NCI-H2196 treated with DMSO at 0.1 percent for 48 hours (cell line): ENCODE data around the gene PRKCH.
A peak's percentile ranks its signal among the peaks of the same experiment; 100 is the strongest.
"Not testable (repeated sequence)": the region's sequence is repeated elsewhere in the genome, so short reads cannot be mapped to it uniquely, and the experiment has no call there.

Experiments used
- DNase-seq: peaks from one replicate; lab custom pipeline; 2025; ENCODE audit not compliant: unreplicated experiment; lab: John Stamatoyannopoulos, UW

The PRKCH gene

DNA sequence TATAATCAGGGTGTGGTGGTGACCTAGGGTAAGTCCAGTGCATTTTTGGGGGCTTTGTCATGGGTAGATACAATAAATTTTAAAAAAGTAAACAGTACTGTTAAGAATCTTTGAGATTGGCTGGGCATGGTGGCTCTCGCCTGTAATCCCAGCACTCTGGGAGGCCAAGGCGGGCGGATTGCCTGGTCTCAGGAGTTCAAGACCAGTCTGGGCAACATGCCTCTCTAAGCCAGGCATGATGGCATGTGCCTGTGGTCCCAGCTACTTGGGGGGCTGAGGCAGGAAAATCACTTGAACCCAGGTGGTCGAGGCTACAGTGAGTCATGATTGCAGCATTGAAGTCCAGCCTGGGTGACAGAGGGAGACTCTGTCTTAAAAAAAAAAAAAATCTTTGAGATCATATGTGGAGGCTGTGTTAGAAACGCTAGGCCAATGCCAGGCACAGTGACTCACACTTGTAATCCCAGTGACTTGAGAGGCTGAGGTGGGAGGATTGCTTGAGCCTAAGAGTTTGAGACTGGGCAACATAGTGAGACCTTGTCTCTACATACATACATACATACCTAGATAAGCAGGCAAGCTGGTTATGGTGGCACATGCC, 67.7 kb downstream of the PRKCH start:
- no peak for DNase-seq

DNA sequence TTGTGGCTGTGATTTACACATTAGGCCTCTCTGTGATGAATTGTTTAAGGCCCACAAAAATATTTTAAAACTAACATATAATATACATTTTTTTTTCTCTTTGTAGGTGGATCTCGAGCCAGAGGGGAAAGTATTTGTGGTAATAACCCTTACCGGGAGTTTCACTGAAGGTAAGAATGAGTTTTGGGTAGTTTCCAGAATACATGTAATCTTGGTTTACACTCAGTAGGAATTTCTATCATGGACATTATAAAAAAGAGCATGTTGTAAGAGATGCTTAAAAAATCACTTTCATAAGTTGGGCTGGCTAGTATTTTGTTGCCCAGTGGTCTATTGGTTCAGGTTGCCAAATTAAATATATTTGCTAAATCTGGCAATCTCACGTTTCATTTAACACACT, 69.7 kb downstream of the PRKCH start:
- DNase-seq, result no peak

- no peak for DNase-seq
Measured at GRCh38 chr14:61392297-61392696, 70.9 kb downstream of the PRKCH start.

DNA sequence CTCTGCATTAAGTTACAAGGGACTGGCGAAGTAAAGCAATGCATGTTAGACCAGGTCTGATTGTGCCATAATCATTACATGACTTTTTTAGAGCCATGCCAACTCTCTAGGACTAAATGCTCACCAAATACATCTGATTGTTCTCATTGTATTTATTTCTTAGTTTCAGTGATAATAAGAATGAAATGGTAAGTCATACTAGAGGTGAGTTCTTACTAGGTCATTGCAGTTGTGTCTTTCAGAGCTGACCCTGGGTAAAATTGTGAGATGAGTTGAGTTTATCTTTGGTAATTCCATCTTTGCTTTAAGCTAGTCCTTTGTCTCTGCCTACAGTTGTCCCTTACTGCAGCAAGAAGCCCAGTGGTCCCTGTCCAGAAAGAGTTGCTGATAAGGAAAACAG, 73.2 kb downstream of the PRKCH start:
- no peak for DNase-seq

DNA sequence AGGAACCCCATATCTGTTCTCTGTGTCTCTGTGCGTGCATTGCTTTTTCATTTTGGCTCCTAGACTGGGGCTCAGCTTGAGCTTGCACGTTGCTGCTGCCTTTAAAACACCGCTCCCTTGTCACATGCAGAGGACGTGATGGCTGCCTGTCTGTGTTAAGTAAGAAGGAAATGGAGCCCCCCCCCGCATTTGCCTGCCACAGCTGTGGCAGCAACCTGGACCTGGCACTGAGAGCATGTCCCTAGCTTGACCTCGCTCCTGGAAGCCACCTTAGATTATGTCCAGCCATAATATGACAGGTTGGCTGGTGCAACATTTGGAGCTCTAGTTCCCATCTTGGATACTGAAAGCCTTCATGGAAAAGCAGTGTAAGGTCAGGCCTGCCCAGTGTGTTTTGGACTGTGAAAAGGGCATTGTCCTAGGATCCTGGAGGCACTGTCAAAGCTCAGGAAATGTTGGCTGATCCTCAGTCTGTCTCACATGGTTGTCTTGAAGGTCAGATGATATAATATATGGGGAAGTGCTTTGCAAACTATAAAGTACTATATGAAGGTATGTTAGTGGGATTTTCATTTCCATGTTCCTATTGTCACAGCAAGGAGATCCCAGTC, 73.8 kb downstream of the PRKCH start:
- no peak for DNase-seq

DNA sequence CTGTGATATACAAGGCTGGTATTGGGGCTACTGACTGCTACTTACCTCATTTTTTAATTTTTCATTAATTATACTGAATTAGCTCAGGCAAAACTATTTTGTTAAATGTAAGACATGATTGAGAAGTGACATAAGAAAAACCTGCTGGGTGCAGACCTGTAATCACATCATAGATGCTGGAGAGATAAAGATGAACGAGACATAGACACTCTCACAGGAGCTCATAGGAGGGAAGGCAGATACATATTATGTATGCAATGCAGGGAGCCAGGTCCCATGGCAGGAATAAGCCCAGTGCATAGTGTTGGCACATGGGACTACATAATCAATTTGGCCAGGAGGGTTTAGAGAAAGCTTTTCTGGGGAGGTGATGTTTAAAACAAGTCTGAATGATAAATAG, 74.9 kb downstream of the PRKCH start:
- no peak for DNase-seq

DNA sequence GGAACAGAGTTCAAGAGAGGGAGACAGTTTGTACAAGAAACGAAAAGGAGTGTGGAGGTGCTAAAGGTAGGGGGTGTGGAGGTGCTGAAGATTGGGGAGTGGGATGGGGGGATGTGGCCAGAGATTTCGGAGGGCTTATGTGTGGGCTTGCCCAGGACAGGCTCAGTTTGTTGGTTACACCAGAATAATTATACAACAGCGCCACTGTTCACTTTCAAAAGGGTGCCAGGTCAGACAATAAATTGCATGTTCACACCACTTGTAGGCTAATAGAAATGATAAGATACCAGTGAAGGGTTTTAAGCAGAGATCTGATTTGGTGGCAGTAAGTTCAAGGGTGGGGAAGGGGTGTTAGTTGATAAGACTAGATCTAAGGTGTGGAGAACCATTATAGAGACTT, 75.3 kb downstream of the PRKCH start:
- no peak for DNase-seq

- DNase-seq, result no peak
Measured at GRCh38 chr14:61397615-61398014, 76.2 kb downstream of the PRKCH start.

DNA sequence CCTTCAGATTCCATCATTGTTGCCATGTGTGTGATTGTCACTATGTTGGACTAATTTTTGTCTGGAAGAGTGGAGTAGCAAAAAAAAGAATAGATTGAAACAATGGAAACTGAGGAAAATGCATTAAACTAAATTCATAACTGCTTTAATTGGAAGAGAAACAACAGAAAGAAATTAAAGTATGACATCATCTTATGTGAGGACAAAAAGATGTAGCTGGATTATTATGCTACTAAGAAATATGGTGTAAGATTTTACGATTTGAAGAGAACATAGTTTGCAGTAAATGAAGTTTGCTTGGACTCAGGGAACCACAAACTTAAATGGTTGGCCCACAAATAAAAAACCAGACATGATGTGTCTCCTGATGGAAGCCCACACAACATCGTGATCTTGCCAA, 76.8 kb downstream of the PRKCH start:
- no peak for DNase-seq

DNA sequence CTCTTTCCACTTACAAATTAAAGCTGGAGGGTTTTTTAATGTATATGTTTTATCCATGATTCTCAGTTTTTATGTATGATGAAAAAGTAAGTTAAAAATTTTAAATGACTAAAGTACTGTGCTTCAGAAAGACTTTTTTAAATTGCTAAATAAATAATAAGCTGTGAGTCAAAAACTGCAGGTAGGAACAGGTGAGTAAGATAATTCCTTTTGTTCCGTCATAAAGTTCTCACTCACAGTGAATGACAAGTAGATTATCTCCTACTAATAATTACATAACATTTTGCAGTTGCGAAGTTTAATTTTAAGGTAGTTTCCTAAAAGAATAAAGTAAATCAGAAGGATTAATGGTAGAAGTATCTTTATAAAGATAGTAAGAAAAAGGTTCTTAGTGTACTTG, 78.0 kb downstream of the PRKCH start:
- no peak for DNase-seq

DNA sequence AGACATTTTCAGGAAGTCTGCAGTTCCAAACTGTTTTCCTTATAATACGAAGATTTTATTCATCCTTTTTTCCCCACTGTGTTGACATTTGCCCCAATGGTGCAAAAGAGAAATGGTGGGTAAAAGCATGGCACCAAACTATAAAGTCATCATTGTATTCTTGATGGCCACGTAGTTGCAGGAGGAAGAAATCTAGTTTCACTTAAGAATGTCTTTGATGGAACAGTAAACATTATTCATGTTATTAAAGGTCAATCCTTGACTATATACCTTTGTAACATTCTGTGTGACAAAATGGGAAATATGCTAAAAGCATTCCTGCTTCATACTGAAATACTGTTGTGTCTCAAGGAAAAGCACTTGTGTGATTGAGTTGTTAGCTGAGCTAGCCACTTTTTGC, 80.1 kb downstream of the PRKCH start:
- no peak for DNase-seq

DNA sequence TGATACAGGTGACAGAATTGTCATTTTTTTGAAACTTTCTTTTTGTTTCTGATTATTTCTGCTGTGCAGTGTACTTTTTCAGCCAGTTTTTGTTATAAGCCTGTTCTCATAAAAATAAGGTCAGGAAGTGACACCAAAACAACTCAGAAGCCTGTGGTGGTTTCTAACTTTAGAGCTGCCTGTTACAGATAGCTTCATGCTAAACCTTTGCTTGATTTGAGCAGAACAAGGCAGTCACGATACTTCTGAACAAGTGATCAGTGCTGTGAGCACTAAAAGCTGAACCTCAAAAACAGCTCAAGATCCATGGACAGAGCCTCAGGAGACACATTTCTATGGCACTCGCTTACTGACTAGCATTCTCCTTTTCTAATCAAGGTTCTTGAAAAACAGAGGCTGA, 82.0 kb downstream of the PRKCH start:
- no peak for DNase-seq

- DNase-seq, result no peak
Measured at GRCh38 chr14:61404637-61405036, 83.3 kb downstream of the PRKCH start.

DNA sequence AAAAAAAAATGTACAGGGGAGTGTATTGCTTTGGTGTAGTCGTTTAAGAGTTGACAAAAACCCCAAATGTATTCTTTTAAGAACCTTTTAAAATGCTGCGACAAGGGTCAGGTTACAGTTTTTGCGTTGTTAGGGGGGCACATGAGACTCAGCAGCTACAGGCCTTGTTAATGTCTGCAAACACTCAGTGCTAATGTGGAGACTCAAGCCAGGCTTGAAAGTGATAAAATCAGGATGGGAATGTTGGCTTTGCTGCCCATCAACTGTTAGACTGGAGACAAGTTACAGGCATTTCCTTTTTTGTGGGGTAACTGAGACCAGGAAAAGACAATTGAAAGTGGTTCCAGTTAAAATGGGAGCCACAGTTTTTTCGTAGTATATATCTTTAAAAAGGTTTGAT, 84.8 kb downstream of the PRKCH start:
- no peak for DNase-seq

- DNase-seq, result no peak
Measured at GRCh38 chr14:61406675-61407074, 85.3 kb downstream of the PRKCH start.

DNA sequence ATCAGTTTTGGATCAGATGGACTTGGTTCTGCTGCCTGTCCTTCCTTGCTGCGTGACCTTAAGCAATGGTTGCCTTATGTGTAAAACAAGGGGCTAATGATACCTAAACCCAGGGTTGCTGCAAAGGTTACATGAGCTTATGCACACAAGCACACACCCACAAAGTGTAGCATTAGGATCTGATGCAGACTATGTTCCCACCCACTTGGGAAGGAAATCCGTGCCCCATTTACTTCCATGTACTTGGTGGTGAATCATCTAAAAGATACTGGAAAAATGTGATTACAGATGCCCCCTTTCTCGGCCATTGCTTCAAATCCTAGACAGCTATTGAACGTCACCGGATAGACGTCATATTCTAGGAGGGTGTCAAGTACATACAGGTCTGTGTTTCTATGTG, 87.1 kb downstream of the PRKCH start:
- no peak for DNase-seq

DNA sequence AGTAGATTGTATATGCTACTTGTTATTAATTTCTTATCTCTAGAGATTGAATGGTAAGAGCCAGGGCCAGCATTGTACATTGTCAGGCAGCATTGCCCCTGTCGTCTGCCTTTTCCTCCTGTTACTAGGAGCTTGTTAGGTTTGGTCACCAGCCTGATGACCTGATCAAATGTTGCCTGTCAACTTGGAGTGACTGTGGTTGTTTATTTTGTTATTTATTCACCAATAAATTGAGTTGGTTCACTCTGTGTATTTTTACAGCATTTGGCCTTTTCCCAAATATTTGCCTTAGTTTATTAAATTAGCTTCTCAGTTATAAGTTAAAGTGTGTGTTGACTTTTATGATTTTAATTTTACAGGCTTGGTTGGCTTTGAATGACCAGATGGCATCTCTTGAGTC, 88.4 kb downstream of the PRKCH start:
- peak; percentile 33 for DNase-seq

DNA sequence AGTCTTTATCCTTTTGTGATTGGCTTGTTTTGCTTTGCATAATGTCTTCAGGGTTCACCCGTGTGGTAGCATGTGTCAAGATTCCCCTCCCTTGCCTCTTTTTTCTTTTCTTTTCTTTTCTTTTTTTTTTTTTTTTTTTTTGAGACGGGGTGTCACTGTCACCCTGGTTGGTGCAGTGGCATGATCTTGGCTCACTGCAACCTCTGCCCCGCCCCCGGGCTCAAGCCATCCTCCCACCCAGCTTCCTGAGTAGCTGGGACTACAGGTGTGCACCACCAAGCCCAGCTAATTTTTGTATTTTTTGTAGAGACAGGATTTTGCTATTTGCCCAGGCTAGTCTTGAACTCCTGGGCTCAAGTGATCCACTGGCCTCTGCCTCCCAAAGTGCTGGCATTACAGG, 94.6 kb downstream of the PRKCH start:
- DNase-seq, result not testable (repeated sequence)

DNA sequence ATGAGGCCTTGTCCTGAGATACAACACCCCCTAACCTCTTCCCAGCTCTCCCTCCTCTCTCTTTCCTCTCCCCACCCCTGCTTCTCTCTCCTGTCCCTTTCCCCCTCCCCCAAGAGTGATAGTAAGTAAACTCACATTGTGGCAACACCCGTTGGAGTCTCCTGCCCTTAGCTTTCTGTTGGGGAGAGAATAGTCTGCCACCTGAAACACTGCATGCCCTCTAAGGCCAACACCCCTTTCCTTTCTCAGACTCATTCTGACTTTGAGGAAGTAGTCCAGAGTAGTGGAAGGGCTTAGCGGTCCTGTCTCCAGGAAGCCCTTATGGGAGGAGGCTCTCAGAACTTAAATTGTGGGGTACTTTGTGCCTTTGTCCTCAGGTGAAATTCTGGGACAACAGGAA, 95.2 kb downstream of the PRKCH start:
- no peak for DNase-seq

DNA sequence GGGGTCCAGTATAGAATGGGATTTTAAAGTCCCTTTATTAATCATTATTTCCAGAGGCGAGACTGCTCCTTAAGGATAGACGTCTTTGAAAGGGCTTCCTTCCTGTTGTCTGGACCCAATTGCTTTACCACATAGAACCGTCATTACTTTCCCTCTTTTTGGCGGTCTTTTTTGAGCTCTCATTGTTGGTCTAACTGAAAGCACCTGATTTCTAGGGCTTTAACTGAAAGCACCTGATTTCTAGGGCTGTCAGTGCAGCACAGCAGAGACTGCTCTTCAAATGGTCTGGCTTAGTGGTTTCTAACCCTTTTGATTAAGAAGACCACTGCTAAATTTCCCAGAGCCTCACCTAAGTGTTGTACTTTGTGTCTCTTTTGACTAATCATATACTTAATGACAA, 95.8 kb downstream of the PRKCH start:
- no peak for DNase-seq

- no peak for DNase-seq
Measured at GRCh38 chr14:61417883-61418455, 96.6 kb downstream of the PRKCH start.

GRCh38 chr14:61418746-61419145, 97.4 kb downstream of the PRKCH start:
- no peak for DNase-seq

- no peak for DNase-seq
Measured at GRCh38 chr14:61419201-61419600, 97.8 kb downstream of the PRKCH start.
